ENCODE measurements around the gene NXPH4. TPM values are rescaled to one million over a fixed set of nuclear protein-coding genes. Genes with fewer than 3 reads are reported as not detected.

Gene NXPH4
- total RNA-seq, 1 donor from 2014 or later: not detected

- DNase-seq: no peak
- H3K27ac ChIP-seq: no peak overlapping the region
- peaks cover 98% of the 10 kb centered on the region for H3K36me3 ChIP-seq
- no peak for TF ChIP-seq CTCF (IDR thresholded peaks at IDR 0.05)
- no peak overlapping the region for H3K4me3 ChIP-seq
- no peak for ATAC-seq
- no peaks in the 10 kb centered on the region for H3K4me1 ChIP-seq
- intact Hi-C loops (cut with DNase I): no loop called here
- no peaks in the 10 kb centered on the region for H3K9me3 ChIP-seq
- H3K27me3 ChIP-seq (ENCODE audit: low read depth): no peaks in the 10 kb centered on the region
Observed at GRCh38 chr12:57183939-57184725, 32.5 kb upstream of the NXPH4 start.

- Histone ChIP-seq H3K27me3 (ENCODE audit: low read depth) (no peaks in the 10 kb centered on the region), H3K36me3 (peaks cover 98% of the 10 kb centered on the region), H3K27ac (no peak overlapping the region), H3K4me1 (peaks cover 7% of the 10 kb centered on the region), H3K9me3 (no peaks in the 10 kb centered on the region), H3K4me3 (no peak overlapping the region)
- no peak for TF ChIP-seq CTCF (IDR thresholded peaks at IDR 0.05)
- no peak for DNase-seq
- no peak for ATAC-seq
- intact Hi-C loops (cut with DNase I): no loop called here
Observed at GRCh38 chr12:57185403-57185802, 31.2 kb upstream of the NXPH4 start.

- no peak for ATAC-seq
- Histone ChIP-seq H3K9me3 (no peaks in the 10 kb centered on the region), H3K27me3 (ENCODE audit: low read depth) (no peaks in the 10 kb centered on the region), H3K36me3 (peaks cover 98% of the 10 kb centered on the region), H3K4me1 (peaks cover 10% of the 10 kb centered on the region), H3K27ac (no peak overlapping the region), H3K4me3 (no peak overlapping the region)
- no peak for DNase-seq
- no peak for TF ChIP-seq CTCF (IDR thresholded peaks at IDR 0.05)
- intact Hi-C loops (cut with DNase I): no loop called here
Observed at GRCh38 chr12:57185906-57186508, 30.6 kb upstream of the NXPH4 start.

- DNase-seq: no peak
- intact Hi-C loops (cut with DNase I): no loop called here
- Histone ChIP-seq H3K9me3 (no peaks in the 10 kb centered on the region), H3K36me3 (peaks cover 90% of the 10 kb centered on the region), H3K27me3 (ENCODE audit: low read depth) (no peaks in the 10 kb centered on the region), H3K27ac (no peak overlapping the region), H3K4me1 (peaks cover 10% of the 10 kb centered on the region), H3K4me3 (no peak overlapping the region)
- TF ChIP-seq CTCF (IDR thresholded peaks at IDR 0.05): no peak
- ATAC-seq: no peak
Observed at GRCh38 chr12:57187222-57188089, 29.1 kb upstream of the NXPH4 start.

GRCh38 chr12:57188090-57188425 lies 28.5 kb upstream of the NXPH4 start:
- Histone ChIP-seq H3K36me3 (peaks cover 93% of the 10 kb centered on the region), H3K4me3 (no peak overlapping the region), H3K27me3 (ENCODE audit: low read depth) (no peaks in the 10 kb centered on the region), H3K4me1 (peaks cover 10% of the 10 kb centered on the region), H3K27ac (no peak overlapping the region), H3K9me3 (no peaks in the 10 kb centered on the region)
- TF ChIP-seq CTCF (IDR thresholded peaks at IDR 0.05): no peak
- ATAC-seq (no peak), DNase-seq (no peak)
- intact Hi-C loops (cut with DNase I): no loop called here
